Natural killer cell (primary cell): ENCODE data around the gene DUSP22. TPM values are rescaled to one million over a fixed set of nuclear protein-coding genes. Genes with fewer than 3 reads are reported as not detected.

Experiments
- ATAC-seq, 3 donors: fragments of 150-1000 bp in 2 of 3; fragments of 200-7000 bp in 1 of 3; cut with Tn5 transposase; 1 replicate in 1 of 3; 2 replicates in 2 of 3; pipeline ENCODE4 v1.10.0; 2021; ENCODE audit warnings: mild to moderate bottlenecking in 2 of 3, moderate library complexity in 2 of 3
- DNase-seq, 2 donors: peaks; one replicate each; pipeline versions ENCODE4 v3.0.0 to v3.0.0-alpha.2; 2013 to 2021; ENCODE audit warnings: mixed read lengths in 1 of 2
- H3K27ac ChIP-seq: one replicate; pipeline ENCODE4 v1.5.1; 2013; ENCODE audit warnings: mild to moderate bottlenecking, low read length
- H3K27me3 ChIP-seq: one replicate; pipeline ENCODE4 v1.6.1; 2013; ENCODE audit warnings: low read length; ENCODE audit not compliant: control insufficient read depth, insufficient read depth
- H3K36me3 ChIP-seq: one replicate; pipeline ENCODE4 v1.6.1; 2013; ENCODE audit warnings: low read length; ENCODE audit not compliant: control insufficient read depth, insufficient read depth
- H3K4me1 ChIP-seq: one replicate; pipeline ENCODE4 v1.6.1; 2013; ENCODE audit warnings: low read length; ENCODE audit not compliant: control insufficient read depth, insufficient read depth
- H3K4me3 ChIP-seq: one replicate; pipeline ENCODE4 v1.5.1; 2013; ENCODE audit warnings: low read length
- H3K9me3 ChIP-seq: one replicate; pipeline ENCODE4 v1.6.1; 2013; ENCODE audit warnings: low read length; ENCODE audit not compliant: control insufficient read depth, insufficient read depth
- H3K27ac Mint-ChIP-seq, 2 donors: one replicate each; pipeline ENCODE4 v1.8.0; 2022; ENCODE audit warnings: mild to moderate bottlenecking in 2 of 2, mixed read lengths in 2 of 2, moderate library complexity in 1 of 2
- H3K27me3 Mint-ChIP-seq, 2 donors: one replicate each; pipeline ENCODE4 v1.8.0; 2022; ENCODE audit warnings: low read depth in 2 of 2, mixed read lengths in 2 of 2
- H3K36me3 Mint-ChIP-seq: one replicate; pipeline ENCODE4 v1.8.0; 2022; ENCODE audit warnings: mixed read lengths
- H3K4me1 Mint-ChIP-seq, 2 donors: one replicate each; pipeline ENCODE4 v1.8.0; 2022; ENCODE audit warnings: mixed read lengths in 2 of 2
- H3K4me3 Mint-ChIP-seq: one replicate; pipeline ENCODE4 v1.8.0; 2022; ENCODE audit warnings: mild to moderate bottlenecking, moderate library complexity, mixed read lengths
- H3K9me3 Mint-ChIP-seq, 2 donors: one replicate each; pipeline ENCODE4 v1.8.0; 2022; ENCODE audit warnings: mixed read lengths in 2 of 2
- WGBS: methylation state at CpG from one replicate; pipeline ENCODE4 v1.1.7; 2013; ENCODE audit warnings: missing lambda C conversion rate; ENCODE audit not compliant: insufficient coverage; 5-methylcytosine and 5-hydroxymethylcytosine counted together
- intact Hi-C: fragments of 100-400 bp; cut with micrococcal nuclease; formaldehyde crosslinking; loops from one replicate; pipeline ENCODE4 v1.14.2; 2022
- total RNA-seq, 4 donors: library from RNA; stranded (reverse); fragments of 120-200 nt in 1 of 4; gene quantifications; one replicate each; pipeline versions ENCODE4 v1.2.3 to v1.2.4, GENCODE V29; 2013 to 2022
- TF ChIP-seq, protein P1 (sequence below): fragments of 200-600 bp; IDR thresholded peaks from one replicate; pipeline ENCODE4 v1.8.0; 2022; ENCODE audit warnings: antibody characterized with exemption

The DUSP22 gene
- total RNA-seq, 3 donors from 2014 or later (not counting 1 experiment from before 2014, with no cell fraction given) = 50.4 to 61.5 (median 56.6) TPM

DNA sequence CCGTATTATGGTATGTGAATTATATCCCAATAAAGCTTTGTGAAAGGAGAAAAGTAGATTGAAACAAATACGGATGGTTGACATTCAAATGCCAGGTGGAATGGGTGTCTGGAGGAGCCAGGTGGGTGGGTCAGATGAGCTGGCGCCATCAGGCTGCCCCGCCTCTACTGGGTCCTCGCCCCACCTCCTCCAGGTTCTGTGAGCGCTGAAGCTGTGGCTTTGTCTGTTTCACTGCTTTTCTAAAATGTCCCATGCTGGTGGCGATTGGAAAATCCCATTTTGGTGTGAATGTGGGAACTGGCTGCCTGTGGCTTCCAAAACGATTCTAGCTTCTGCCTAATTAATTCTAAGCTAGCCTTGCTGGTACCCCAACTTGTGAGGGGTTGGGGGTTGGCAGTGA lies 16.5 kb downstream of the DUSP22 start:
- Mint-ChIP-seq H3K9me3 (no peaks in the 10 kb centered on the region), H3K27ac (no peak overlapping the region), H3K36me3 (no peaks in the 10 kb centered on the region), H3K27me3 (no peaks in the 10 kb centered on the region), H3K4me1 (peaks cover 27 to 54% of the 10 kb centered on the region in 2 donors), H3K4me3 (no peak overlapping the region)
- no peaks in the 10 kb centered on the region for H3K27me3 ChIP-seq
- no peak for DNase-seq
- intact Hi-C loops = no loop called here
- ATAC-seq = no peak
- TF ChIP-seq, protein P1, sequence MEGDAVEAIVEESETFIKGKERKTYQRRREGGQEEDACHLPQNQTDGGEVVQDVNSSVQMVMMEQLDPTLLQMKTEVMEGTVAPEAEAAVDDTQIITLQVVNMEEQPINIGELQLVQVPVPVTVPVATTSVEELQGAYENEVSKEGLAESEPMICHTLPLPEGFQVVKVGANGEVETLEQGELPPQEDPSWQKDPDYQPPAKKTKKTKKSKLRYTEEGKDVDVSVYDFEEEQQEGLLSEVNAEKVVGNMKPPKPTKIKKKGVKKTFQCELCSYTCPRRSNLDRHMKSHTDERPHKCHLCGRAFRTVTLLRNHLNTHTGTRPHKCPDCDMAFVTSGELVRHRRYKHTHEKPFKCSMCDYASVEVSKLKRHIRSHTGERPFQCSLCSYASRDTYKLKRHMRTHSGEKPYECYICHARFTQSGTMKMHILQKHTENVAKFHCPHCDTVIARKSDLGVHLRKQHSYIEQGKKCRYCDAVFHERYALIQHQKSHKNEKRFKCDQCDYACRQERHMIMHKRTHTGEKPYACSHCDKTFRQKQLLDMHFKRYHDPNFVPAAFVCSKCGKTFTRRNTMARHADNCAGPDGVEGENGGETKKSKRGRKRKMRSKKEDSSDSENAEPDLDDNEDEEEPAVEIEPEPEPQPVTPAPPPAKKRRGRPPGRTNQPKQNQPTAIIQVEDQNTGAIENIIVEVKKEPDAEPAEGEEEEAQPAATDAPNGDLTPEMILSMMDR = no peak
- WGBS = 83% methylated on average over 8 of the region's 8 CpGs
- H3K4me3 ChIP-seq = no peak overlapping the region
- H3K27ac ChIP-seq = no peak overlapping the region
- H3K36me3 ChIP-seq = peaks cover 3% of the 10 kb centered on the region
- peaks cover 24% of the 10 kb centered on the region for H3K4me1 ChIP-seq
- no peaks in the 10 kb centered on the region for H3K9me3 ChIP-seq

DNA sequence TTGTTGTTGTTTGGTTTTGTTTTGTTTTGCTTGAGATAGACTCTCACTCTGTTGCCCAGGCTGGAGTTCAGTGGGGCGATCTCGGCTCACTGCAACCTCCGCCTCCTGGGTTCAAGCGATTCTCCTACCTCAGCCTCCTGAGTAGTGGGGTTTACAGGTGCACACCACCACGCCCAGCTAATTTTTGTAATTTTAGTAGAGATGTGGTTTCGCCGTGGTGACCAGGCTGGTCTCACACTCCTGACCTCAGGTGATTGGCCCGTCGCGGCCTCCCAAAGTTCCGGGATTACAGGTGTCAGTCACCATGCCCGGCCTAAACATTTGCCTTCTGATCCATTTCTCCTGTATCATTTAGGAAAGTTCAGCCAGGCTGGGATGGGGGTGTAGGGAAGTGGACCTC lies 17.7 kb downstream of the DUSP22 start:
- Mint-ChIP-seq H3K4me3 (no peak overlapping the region), H3K36me3 (no peaks in the 10 kb centered on the region), H3K9me3 (no peaks in the 10 kb centered on the region), H3K27ac (no peak overlapping the region), H3K27me3 (no peaks in the 10 kb centered on the region), H3K4me1 (peaks cover 31 to 51% of the 10 kb centered on the region in 2 donors)
- peaks cover 30% of the 10 kb centered on the region for H3K4me1 ChIP-seq
- H3K27me3 ChIP-seq = no peaks in the 10 kb centered on the region
- ATAC-seq (no peak), DNase-seq (no peak)
- H3K9me3 ChIP-seq = no peaks in the 10 kb centered on the region
- 92% methylated on average over 12 of the region's 12 CpGs for WGBS
- peaks cover 3% of the 10 kb centered on the region for H3K36me3 ChIP-seq
- TF ChIP-seq, protein P1 = no peak
- no peak overlapping the region for H3K4me3 ChIP-seq
- H3K27ac ChIP-seq = no peak overlapping the region
- intact Hi-C loops = no loop called here

DNA sequence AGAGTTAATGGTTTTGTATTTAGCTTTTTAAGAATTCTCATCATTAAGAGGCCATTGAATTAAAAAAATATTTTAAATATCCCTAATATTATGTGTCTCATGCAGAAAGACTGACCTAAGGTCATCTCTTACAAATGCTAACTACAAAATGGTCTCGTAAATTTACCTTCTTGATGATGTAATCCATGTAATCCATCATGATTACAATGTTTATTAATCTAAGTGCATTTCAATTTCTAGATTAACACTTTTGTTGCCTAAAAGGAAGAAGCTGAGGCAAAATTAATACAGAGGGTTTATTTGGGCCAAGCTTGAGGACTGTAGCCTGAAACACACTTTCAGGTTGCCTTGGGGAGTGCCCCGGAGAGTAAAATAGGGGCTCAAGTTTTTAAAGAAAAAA lies 18.4 kb downstream of the DUSP22 start:
- WGBS = 91% methylated on average over 2 of the region's 2 CpGs
- ATAC-seq = no peak
- Histone ChIP-seq H3K4me1 (peaks cover 30% of the 10 kb centered on the region), H3K9me3 (no peaks in the 10 kb centered on the region), H3K27ac (no peak overlapping the region), H3K4me3 (no peak overlapping the region), H3K27me3 (no peaks in the 10 kb centered on the region), H3K36me3 (no peaks in the 10 kb centered on the region)
- Mint-ChIP-seq H3K27ac (no peak overlapping the region), H3K9me3 (no peaks in the 10 kb centered on the region), H3K4me1 (peaks cover 31 to 50% of the 10 kb centered on the region in 2 donors), H3K4me3 (no peak overlapping the region), H3K27me3 (no peaks in the 10 kb centered on the region), H3K36me3 (no peaks in the 10 kb centered on the region)
- intact Hi-C loops = no loop called here
- TF ChIP-seq, protein P1 = no peak
- DNase-seq = no peak

DNA sequence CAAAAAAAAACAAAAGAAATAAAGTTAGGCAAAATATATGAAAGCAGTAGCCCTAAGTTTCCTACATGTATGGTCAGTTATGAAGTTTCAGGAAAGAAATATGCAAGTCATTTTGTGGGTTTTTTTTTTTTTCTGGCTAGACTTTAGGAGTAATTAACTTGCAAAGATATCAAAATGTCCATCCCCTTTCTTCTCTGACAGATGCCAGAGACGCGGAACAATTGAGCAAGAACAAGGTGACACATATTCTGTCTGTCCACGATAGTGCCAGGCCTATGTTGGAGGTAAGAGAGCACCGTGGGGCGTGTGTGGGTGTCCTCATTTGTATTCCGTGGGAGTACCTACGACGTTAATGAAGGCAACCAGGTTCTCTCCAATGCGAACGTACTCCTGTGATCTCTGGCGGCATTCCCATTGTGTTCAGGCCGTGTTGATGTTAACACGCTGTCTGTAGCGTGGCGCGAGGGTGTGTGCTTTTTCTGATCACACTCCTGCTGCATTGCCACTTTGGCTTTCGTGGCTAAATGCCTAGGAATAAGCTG lies 19.5 kb downstream of the DUSP22 start:
- TF ChIP-seq, protein P1 = no peak

More for the DNA sequence above, 19.5 kb downstream of the DUSP22 start:
- peak overlapping the region; percentile 23 for H3K27ac ChIP-seq
- no peaks in the 10 kb centered on the region for H3K9me3 ChIP-seq
- H3K4me1 Mint-ChIP-seq = peaks cover 31 to 50% of the 10 kb centered on the region in 2 donors
- no peaks in the 10 kb centered on the region for H3K9me3 Mint-ChIP-seq
- no peaks in the 10 kb centered on the region for H3K36me3 Mint-ChIP-seq
- DNase-seq (no peak), ATAC-seq (no peak)
- no peak overlapping the region for H3K4me3 ChIP-seq
- 85% methylated on average over 17 of the region's 17 CpGs for WGBS
- no peaks in the 10 kb centered on the region for H3K36me3 ChIP-seq
- no peak overlapping the region for H3K4me3 Mint-ChIP-seq
- intact Hi-C loops = no loop called here
- peaks cover 34% of the 10 kb centered on the region for H3K4me1 ChIP-seq
- no peaks in the 10 kb centered on the region for H3K27me3 ChIP-seq
- H3K27ac Mint-ChIP-seq = peak overlapping the region; percentile 67 to 82
- no peaks in the 10 kb centered on the region for H3K27me3 Mint-ChIP-seq
